ENCODE data around the gene SPINK4. TPM values are rescaled to one million over a fixed set of nuclear protein-coding genes. Genes with fewer than 3 reads are reported as not detected.

The SPINK4 gene
- total and polyA plus RNA-seq, 4 donors = 0.70 TPM; not detected in 3

DNA sequence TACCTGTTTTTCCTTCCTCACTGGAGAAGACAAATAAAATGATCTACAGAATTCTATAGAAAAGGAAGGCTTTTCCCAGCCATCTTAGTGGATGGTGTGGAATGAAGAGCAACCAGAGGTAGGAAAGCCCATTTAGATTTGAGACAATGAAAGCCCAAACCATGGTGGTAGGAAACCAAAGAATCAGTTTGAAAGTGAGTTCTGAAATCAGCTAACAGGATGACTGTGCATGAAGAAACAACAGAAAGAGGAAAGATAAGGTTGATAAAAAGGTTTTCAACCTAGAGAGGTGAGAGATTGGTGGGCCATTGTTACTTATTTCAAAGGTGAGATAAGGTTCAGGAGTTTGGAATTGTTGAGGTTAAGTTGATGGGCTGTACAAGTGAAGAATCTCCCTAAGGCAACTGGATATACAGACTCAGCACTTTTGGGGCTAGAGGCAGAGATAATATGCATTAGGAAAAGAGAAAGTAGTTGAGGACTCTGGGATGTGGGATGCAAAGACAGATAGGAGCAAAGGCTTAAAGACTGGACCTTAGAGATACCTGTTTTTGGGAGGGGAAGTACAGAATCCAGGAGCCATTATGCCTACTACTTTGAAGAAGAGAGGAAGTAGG is 27.3 kb downstream of the SPINK4 start:
- H3K9me3 ChIP-seq (ENCODE audit: control insufficient read depth in 4 of 4, low read length in 3 of 4) = no peaks in the 10 kb centered on the region
- peaks cover 0 to 27% (median 16%) of the 10 kb centered on the region in 4 donors for H3K4me1 ChIP-seq (ENCODE audit: control insufficient read depth in 4 of 4, insufficient read depth in 4 of 4, low read length in 3 of 4)
- DNase-seq (ENCODE audit: low spot score) = no peak
- H3K27me3 ChIP-seq (ENCODE audit: control insufficient read depth in 4 of 4, insufficient read depth in 4 of 4, low read length in 3 of 4) = no peaks in the 10 kb centered on the region
- no peak for TF ChIP-seq RXRA (IDR thresholded peaks at IDR 0.05)
- no peak for TF ChIP-seq TAF1 (conservative IDR thresholded peaks at IDR 0.05)
- no peak for TF ChIP-seq SP1 (IDR thresholded peaks at IDR 0.05)
- H3K36me3 ChIP-seq (ENCODE audit: control insufficient read depth in 4 of 4, insufficient read depth in 3 of 4, low read depth in 1 of 4, low read length in 3 of 4) = peaks cover 0 to 33% (median 27%) of the 10 kb centered on the region in 4 donors
- H3K4me3 ChIP-seq (ENCODE audit: low read depth in 1 of 3, low read length in 3 of 3) = no peak overlapping the region
- no peak overlapping the region for H3K9ac ChIP-seq (ENCODE audit: low read depth in 1 of 2, low read length in 2 of 2)
- H3K27ac ChIP-seq (ENCODE audit: low read depth in 1 of 2, low read length in 2 of 2) = no peak overlapping the region

GRCh38 chr9:33270146-33270545 is 30.2 kb downstream of the SPINK4 start:
- Histone ChIP-seq H3K27me3 (ENCODE audit: control insufficient read depth in 4 of 4, insufficient read depth in 4 of 4, low read length in 3 of 4) (no peaks in the 10 kb centered on the region), H3K9me3 (ENCODE audit: control insufficient read depth in 4 of 4, low read length in 3 of 4) (no peaks in the 10 kb centered on the region), H3K27ac (ENCODE audit: low read depth in 1 of 2, low read length in 2 of 2) (no peak overlapping the region), H3K9ac (ENCODE audit: low read depth in 1 of 2, low read length in 2 of 2) (no peak overlapping the region), H3K4me3 (ENCODE audit: low read depth in 1 of 3, low read length in 3 of 3) (no peak overlapping the region), H3K4me1 (ENCODE audit: control insufficient read depth in 4 of 4, insufficient read depth in 4 of 4, low read length in 3 of 4) (peaks cover 0 to 16% (median 8%) of the 10 kb centered on the region in 4 donors), H3K36me3 (ENCODE audit: control insufficient read depth in 4 of 4, insufficient read depth in 3 of 4, low read depth in 1 of 4, low read length in 3 of 4) (peaks cover 0 to 44% (median 36%) of the 10 kb centered on the region in 4 donors)
- no peak for DNase-seq (ENCODE audit: low spot score)
- 98% methylated on average over 3 of the region's 3 CpGs for WGBS
- TF ChIP-seq GABPA (IDR thresholded peaks at IDR 0.05 in 1 of 2, conservative IDR thresholded peaks at IDR 0.05 in 1 of 2) (no peak), HNF4A (conservative IDR thresholded peaks at IDR 0.05) (no peak), MAX (IDR thresholded peaks at IDR 0.05) (no peak), HNF4G (IDR thresholded peaks at IDR 0.05) (no peak)

DNA sequence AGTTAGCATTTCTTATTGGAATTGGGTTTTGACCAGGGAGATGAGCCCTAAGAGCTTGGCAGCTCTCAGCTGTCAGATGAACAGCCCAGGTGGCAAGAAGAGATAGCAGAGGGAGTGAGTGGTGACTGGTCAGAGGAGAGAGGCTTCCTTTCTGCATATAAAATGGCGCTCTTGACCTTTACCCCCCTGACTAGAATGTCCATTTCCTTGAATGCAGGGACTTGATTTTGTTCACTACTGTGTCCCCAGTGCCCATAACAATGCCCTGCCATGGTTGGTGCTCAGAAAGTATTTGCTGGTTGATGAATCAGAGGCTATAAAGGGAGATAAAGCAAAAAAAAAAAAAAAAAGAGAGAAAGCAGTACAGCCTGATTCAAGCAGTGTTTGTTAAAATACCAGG is 32.1 kb downstream of the SPINK4 start:
- 91% methylated on average over 1 of the region's 1 CpG for WGBS
- no peak for DNase-seq (ENCODE audit: low spot score)
- no peaks in the 10 kb centered on the region for H3K27me3 ChIP-seq (ENCODE audit: control insufficient read depth in 4 of 4, insufficient read depth in 4 of 4, low read length in 3 of 4)
- no peak overlapping the region for H3K27ac ChIP-seq (ENCODE audit: low read depth in 1 of 2, low read length in 2 of 2)
- H3K4me1 ChIP-seq (ENCODE audit: control insufficient read depth in 4 of 4, insufficient read depth in 4 of 4, low read length in 3 of 4) = peaks cover 0 to 3% (median 0%) of the 10 kb centered on the region in 4 donors
- no peak overlapping the region for H3K9ac ChIP-seq (ENCODE audit: low read depth in 1 of 2, low read length in 2 of 2)
- no peaks in the 10 kb centered on the region for H3K9me3 ChIP-seq (ENCODE audit: control insufficient read depth in 4 of 4, low read length in 3 of 4)
- H3K4me3 ChIP-seq (ENCODE audit: low read depth in 1 of 3, low read length in 3 of 3) = no peak overlapping the region
- no peak for TF ChIP-seq EGR1 (IDR thresholded peaks at IDR 0.05; ENCODE audit: low read depth in 2 of 2)
- no peak for TF ChIP-seq TAF1 (conservative IDR thresholded peaks at IDR 0.05)
- TF ChIP-seq ATF3 (IDR thresholded peaks at IDR 0.05) = no peak
- TF ChIP-seq FOXA1 (IDR thresholded peaks at IDR 0.05) = no peak
- no peak for TF ChIP-seq NR2F2 (IDR thresholded peaks at IDR 0.05)
- TF ChIP-seq GABPA (IDR thresholded peaks at IDR 0.05 in 1 of 2, conservative IDR thresholded peaks at IDR 0.05 in 1 of 2) = no peak
- TF ChIP-seq RXRA (IDR thresholded peaks at IDR 0.05) = no peak
- TF ChIP-seq YY1 (IDR thresholded peaks at IDR 0.05) = no peak
- no peak for TF ChIP-seq MAX (IDR thresholded peaks at IDR 0.05)
- peaks cover 5 to 55% (median 46%) of the 10 kb centered on the region in 4 donors for H3K36me3 ChIP-seq (ENCODE audit: control insufficient read depth in 4 of 4, insufficient read depth in 3 of 4, low read depth in 1 of 4, low read length in 3 of 4)

GRCh38 chr9:33273266-33273971 is 33.5 kb downstream of the SPINK4 start:
- DNase-seq (ENCODE audit: low spot score) = no peak
- Histone ChIP-seq H3K27ac (ENCODE audit: low read depth in 1 of 2, low read length in 2 of 2) (no peak overlapping the region), H3K4me1 (ENCODE audit: control insufficient read depth in 4 of 4, insufficient read depth in 4 of 4, low read length in 3 of 4) (no peaks in the 10 kb centered on the region), H3K9me3 (ENCODE audit: control insufficient read depth in 4 of 4, low read length in 3 of 4) (no peaks in the 10 kb centered on the region), H3K27me3 (ENCODE audit: control insufficient read depth in 4 of 4, insufficient read depth in 4 of 4, low read length in 3 of 4) (no peaks in the 10 kb centered on the region), H3K9ac (ENCODE audit: low read depth in 1 of 2, low read length in 2 of 2) (no peak overlapping the region), H3K36me3 (ENCODE audit: control insufficient read depth in 4 of 4, insufficient read depth in 3 of 4, low read depth in 1 of 4, low read length in 3 of 4) (peaks cover 8 to 63% (median 50%) of the 10 kb centered on the region in 4 donors), H3K4me3 (ENCODE audit: low read depth in 1 of 3, low read length in 3 of 3) (no peak overlapping the region)
- 89% methylated on average over 3 of the region's 3 CpGs for WGBS
- no peak for TF ChIP-seq HNF4G (IDR thresholded peaks at IDR 0.05)
- TF ChIP-seq FOXA2 (IDR thresholded peaks at IDR 0.05) = no peak
- no peak for TF ChIP-seq RAD21 (IDR thresholded peaks at IDR 0.05)
- TF ChIP-seq NR2F2 (IDR thresholded peaks at IDR 0.05) = no peak
- TF ChIP-seq, protein P1, sequence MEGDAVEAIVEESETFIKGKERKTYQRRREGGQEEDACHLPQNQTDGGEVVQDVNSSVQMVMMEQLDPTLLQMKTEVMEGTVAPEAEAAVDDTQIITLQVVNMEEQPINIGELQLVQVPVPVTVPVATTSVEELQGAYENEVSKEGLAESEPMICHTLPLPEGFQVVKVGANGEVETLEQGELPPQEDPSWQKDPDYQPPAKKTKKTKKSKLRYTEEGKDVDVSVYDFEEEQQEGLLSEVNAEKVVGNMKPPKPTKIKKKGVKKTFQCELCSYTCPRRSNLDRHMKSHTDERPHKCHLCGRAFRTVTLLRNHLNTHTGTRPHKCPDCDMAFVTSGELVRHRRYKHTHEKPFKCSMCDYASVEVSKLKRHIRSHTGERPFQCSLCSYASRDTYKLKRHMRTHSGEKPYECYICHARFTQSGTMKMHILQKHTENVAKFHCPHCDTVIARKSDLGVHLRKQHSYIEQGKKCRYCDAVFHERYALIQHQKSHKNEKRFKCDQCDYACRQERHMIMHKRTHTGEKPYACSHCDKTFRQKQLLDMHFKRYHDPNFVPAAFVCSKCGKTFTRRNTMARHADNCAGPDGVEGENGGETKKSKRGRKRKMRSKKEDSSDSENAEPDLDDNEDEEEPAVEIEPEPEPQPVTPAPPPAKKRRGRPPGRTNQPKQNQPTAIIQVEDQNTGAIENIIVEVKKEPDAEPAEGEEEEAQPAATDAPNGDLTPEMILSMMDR (IDR thresholded peaks at IDR 0.05; ENCODE audit: low read depth, low read length, missing input control) = no peak
- no peak for TF ChIP-seq EGR1 (IDR thresholded peaks at IDR 0.05; ENCODE audit: low read depth in 2 of 2)
- no peak for TF ChIP-seq JUND (IDR thresholded peaks at IDR 0.05)
- TF ChIP-seq MAX (IDR thresholded peaks at IDR 0.05) = no peak
- TF ChIP-seq GABPA (IDR thresholded peaks at IDR 0.05 in 1 of 2, conservative IDR thresholded peaks at IDR 0.05 in 1 of 2) = no peak
- no peak for TF ChIP-seq HNF4A (conservative IDR thresholded peaks at IDR 0.05)
